ENCODE results near the gene TSBP1.

DNA sequence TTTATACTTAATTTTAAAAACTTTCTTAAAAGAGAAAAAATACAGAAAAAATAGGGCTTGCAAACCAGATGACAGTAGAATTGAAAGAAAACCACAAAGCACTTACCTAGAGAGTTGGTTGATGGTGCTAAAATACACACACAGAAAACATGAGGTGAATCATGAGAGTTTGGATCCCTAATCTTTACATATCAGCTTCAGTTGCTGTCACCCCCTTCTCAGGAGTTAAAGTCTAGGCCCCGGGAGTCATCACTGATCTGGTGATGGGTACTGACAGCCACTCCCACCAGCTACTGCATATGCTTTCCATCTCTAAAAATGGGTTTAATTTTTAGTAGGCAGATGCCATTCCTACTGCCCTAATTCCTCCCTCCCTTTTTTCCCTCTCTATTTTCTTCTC is 16.7 kb downstream of the TSBP1 start:
- TF ChIP-seq POLR2AphosphoS5 (IDR thresholded peaks at IDR 0.05): no peak
- TF ChIP-seq, protein P1, sequence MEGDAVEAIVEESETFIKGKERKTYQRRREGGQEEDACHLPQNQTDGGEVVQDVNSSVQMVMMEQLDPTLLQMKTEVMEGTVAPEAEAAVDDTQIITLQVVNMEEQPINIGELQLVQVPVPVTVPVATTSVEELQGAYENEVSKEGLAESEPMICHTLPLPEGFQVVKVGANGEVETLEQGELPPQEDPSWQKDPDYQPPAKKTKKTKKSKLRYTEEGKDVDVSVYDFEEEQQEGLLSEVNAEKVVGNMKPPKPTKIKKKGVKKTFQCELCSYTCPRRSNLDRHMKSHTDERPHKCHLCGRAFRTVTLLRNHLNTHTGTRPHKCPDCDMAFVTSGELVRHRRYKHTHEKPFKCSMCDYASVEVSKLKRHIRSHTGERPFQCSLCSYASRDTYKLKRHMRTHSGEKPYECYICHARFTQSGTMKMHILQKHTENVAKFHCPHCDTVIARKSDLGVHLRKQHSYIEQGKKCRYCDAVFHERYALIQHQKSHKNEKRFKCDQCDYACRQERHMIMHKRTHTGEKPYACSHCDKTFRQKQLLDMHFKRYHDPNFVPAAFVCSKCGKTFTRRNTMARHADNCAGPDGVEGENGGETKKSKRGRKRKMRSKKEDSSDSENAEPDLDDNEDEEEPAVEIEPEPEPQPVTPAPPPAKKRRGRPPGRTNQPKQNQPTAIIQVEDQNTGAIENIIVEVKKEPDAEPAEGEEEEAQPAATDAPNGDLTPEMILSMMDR (IDR thresholded peaks at IDR 0.05): no peak
- TF ChIP-seq EP300 (IDR thresholded peaks at IDR 0.05): no peak
